Cardiac muscle cell (in vitro differentiated cells and primary cell): Measurements from ENCODE around the gene VTCN1. TPM values are rescaled to one million over a fixed set of nuclear protein-coding genes. Genes with fewer than 3 reads are reported as not detected.
"Not testable (repeated sequence)": the region's sequence is repeated elsewhere in the genome, so short reads cannot be mapped to it uniquely, and the experiment has no call there.

Source experiments
- DNase-seq, 2 donors: peaks; one replicate each; pipeline versions ENCODE4 v3.0.0 to v3.0.0-alpha.2; 2010 to 2017; ENCODE audit warnings: low read depth in 1 of 2, low spot score in 1 of 2
- H3K27ac ChIP-seq: fragments of 200-600 bp; sonication (generic); 2 replicates; pipeline ENCODE4 v1.5.1; 2016
- H3K27me3 ChIP-seq: fragments of 200-600 bp; sonication (generic); 2 replicates; pipeline ENCODE4 v1.6.0; 2016; ENCODE audit warnings: control low read depth
- H3K36me3 ChIP-seq: fragments of 200-600 bp; sonication (generic); 2 replicates; pipeline ENCODE4 v1.5.1; 2016; ENCODE audit warnings: control low read depth
- H3K4me1 ChIP-seq: fragments of 200-600 bp; sonication (generic); 2 replicates; pipeline ENCODE4 v1.8.1; 2017; ENCODE audit warnings: low read depth, mild to moderate bottlenecking, mixed run types
- H3K4me3 ChIP-seq: fragments of 200-600 bp; sonication (generic); 2 replicates; pipeline ENCODE4 v1.5.1; 2016; ENCODE audit warnings: mild to moderate bottlenecking
- H3K9me3 ChIP-seq: fragments of 200-600 bp; sonication (generic); 2 replicates; pipeline ENCODE4 v1.5.1; 2017; ENCODE audit warnings: low read depth, mild to moderate bottlenecking, control low read depth
- polyA plus RNA-seq: library from polyadenylated mRNA; unstranded; fragments of >200 nt; fragmentation: Nextera tagmentation; extraction: Ambion mirVana; gene quantifications from 2 replicates; pipeline ENCODE4 v1.2.1, GENCODE V29; 2016
- total RNA-seq: library from RNA; depleted of rRNA; stranded (reverse); fragments of >200 nt; gene quantifications from 2 replicates; pipeline ENCODE4 v1.2.3, GENCODE V29; 2016
- TF ChIP-seq, protein P1 (sequence below): IDR thresholded peaks from 2 replicates; pipeline ENCODE4 v1.5.1; 2012; ENCODE audit warnings: low read depth, mild to moderate bottlenecking, low read length

VTCN1 gene
- total and polyA plus RNA-seq, 2 experiments from 2014 or later: 0.70 TPM; not detected in 1

DNA sequence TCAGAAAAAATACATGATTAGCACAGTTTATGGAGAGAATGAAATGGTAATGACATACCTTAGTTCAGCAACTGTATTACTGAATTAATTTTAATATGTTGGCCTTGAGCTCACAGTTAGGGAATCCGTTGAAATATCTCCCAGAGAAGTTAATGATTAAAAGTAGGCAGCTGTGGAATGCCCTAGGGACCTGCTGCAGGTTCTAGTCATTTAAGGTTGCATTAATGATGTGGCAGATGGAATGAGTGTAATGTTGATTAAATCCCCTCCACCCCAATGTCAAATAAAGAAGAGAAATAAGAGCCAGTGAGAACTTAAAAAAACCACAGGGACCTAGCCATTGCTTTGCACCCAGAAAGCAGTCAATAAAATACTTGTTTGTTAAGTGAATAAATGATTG, 48.8 kb downstream of the VTCN1 start:
- TF ChIP-seq, protein P1, sequence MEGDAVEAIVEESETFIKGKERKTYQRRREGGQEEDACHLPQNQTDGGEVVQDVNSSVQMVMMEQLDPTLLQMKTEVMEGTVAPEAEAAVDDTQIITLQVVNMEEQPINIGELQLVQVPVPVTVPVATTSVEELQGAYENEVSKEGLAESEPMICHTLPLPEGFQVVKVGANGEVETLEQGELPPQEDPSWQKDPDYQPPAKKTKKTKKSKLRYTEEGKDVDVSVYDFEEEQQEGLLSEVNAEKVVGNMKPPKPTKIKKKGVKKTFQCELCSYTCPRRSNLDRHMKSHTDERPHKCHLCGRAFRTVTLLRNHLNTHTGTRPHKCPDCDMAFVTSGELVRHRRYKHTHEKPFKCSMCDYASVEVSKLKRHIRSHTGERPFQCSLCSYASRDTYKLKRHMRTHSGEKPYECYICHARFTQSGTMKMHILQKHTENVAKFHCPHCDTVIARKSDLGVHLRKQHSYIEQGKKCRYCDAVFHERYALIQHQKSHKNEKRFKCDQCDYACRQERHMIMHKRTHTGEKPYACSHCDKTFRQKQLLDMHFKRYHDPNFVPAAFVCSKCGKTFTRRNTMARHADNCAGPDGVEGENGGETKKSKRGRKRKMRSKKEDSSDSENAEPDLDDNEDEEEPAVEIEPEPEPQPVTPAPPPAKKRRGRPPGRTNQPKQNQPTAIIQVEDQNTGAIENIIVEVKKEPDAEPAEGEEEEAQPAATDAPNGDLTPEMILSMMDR: no peak
- no peaks in the 10 kb centered on the region for H3K36me3 ChIP-seq
- no peak for DNase-seq
- no peak overlapping the region for H3K4me3 ChIP-seq
- H3K4me1 ChIP-seq: no peaks in the 10 kb centered on the region
- no peaks in the 10 kb centered on the region for H3K9me3 ChIP-seq
- H3K27ac ChIP-seq: no peak overlapping the region
- H3K27me3 ChIP-seq: no peaks in the 10 kb centered on the region

DNA sequence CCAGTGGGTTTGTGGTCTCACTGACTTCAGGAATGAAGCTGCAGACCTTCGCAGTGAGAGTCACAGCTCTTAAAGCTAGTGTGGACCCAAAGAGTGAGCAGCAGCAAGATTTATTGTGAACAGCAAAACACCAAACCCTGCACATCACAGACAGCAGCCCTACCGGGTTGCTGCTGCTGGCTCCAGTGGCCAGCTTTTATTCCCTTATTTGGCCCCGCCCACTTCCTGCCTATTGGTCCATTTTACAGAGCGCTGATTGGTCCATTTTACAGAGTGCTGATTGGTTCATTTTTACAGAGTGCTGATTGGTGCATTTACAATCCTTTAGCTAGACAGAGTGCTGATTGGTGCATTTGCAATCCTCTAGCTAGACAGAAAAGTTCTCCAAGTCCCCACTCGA, 59.4 kb downstream of the VTCN1 start:
- not testable (repeated sequence) for H3K27ac ChIP-seq, H3K27me3 ChIP-seq, H3K9me3 ChIP-seq, H3K36me3 ChIP-seq, DNase-seq, H3K4me3 ChIP-seq
- peaks cover 24% of the 10 kb centered on the region for H3K4me1 ChIP-seq

GRCh38 chr1:117150316-117150715, 60.4 kb downstream of the VTCN1 start:
- Histone ChIP-seq H3K27me3 (no peaks in the 10 kb centered on the region), H3K9me3 (no peaks in the 10 kb centered on the region), H3K4me1 (peaks cover 26% of the 10 kb centered on the region), H3K4me3 (no peak overlapping the region), H3K27ac (no peak overlapping the region), H3K36me3 (no peaks in the 10 kb centered on the region)
- DNase-seq: no peak
- TF ChIP-seq, protein P1: no peak

DNA sequence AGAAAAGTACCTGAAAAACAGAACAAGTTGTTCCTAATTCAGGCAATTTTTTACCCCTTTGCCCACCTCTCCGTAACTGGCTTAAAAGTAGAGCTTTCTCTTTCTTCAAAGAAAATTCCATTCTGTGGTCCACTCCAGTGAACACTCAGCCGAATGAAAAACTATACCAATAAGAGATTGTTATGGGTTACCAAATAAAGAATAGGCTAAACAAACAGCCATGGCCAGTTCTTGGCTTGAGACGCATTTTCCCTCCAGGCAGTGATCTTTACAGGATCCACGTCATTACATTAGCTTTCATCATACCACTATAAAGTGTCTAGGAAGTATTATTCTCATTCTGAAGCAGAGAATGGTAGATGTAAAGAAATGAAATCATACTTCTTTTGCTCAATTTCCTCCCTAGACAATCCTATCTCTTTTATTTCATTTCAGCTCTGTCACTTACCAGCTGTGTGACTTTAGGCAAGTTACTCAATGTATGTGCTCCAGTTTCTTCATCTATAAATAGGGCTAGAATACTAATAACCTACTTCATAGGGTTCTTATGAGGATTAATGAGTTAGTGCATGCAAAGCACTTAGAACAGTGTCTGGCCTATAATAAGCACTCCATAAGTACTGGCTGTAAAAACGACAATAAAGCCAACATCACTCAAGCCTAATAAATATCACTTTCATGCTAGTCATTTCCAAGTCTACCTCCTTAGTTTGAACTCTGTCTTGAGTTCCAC, 62.7 kb downstream of the VTCN1 start:
- DNase-seq: peak in 1 of 2 donors; percentile 64

GRCh38 chr1:117147341-117147831, 63.3 kb downstream of the VTCN1 start:
- DNase-seq: no peak
- Histone ChIP-seq H3K36me3 (no peaks in the 10 kb centered on the region), H3K4me3 (no peak overlapping the region), H3K27ac (no peak overlapping the region), H3K9me3 (no peaks in the 10 kb centered on the region), H3K27me3 (no peaks in the 10 kb centered on the region), H3K4me1 (peaks cover 26% of the 10 kb centered on the region)
- TF ChIP-seq, protein P1: no peak

More for the DNA sequence above, 62.7 kb downstream of the VTCN1 start:
- no peak overlapping the region for H3K4me3 ChIP-seq
- peaks cover 26% of the 10 kb centered on the region for H3K4me1 ChIP-seq
- H3K27ac ChIP-seq: no peak overlapping the region
- no peaks in the 10 kb centered on the region for H3K27me3 ChIP-seq
- H3K36me3 ChIP-seq: no peaks in the 10 kb centered on the region
- no peaks in the 10 kb centered on the region for H3K9me3 ChIP-seq
- TF ChIP-seq, protein P1: no peak

DNA sequence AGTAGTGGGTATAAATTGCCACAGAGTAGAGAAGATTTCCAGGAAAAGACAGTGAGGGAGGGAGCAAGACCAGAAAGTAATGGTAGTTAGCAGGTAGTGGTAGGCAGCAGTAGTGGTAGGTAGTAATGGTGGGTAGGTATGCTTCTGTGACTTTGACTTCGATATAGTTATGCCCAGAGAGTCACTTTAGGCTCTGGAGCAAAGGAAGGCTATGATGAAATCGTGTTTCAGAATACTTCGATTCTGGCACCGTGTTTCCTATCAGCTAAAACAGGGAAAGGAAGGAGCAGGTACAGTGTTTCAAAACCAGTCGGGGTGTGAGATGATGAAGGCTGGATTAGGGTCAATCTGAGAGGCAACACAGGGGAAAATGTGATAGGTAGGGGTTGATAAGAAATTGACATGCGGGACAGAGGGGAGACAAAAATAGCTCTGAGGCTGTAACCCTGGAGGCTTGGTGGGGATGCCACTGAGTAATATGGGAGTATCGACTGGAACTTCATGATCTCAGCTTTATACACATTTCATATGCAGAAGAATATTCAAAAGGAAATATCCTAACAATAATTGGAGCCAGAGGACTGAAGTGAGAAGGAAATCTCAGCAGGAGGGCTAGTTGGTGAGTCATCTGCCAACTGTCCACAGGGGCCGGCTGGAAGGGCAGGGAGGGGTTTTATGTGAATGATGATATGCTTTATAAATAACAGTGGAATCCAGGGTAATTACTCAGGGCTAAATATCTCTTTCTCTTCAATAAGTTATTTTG, 64.0 kb downstream of the VTCN1 start:
- no peaks in the 10 kb centered on the region for H3K27me3 ChIP-seq
- no peak overlapping the region for H3K4me3 ChIP-seq
- H3K36me3 ChIP-seq: no peaks in the 10 kb centered on the region
- H3K4me1 ChIP-seq: peaks cover 26% of the 10 kb centered on the region
- peak in 1 of 2 donors; percentile 81 for DNase-seq
- no peak overlapping the region for H3K27ac ChIP-seq
- H3K9me3 ChIP-seq: no peaks in the 10 kb centered on the region
- TF ChIP-seq, protein P1: no peak
